GM19035 (cell line): ENCODE data around the gene CYBA.

Source experiments
- ATAC-seq: cut with Tn5 transposase; IDR thresholded peaks from one replicate; pipeline ENCODE4 v1.9.1; 2021; ENCODE audit not compliant: unreplicated experiment

Gene CYBA

GRCh38 chr16:88662843-88663606, 12.2 kb upstream of the CYBA start, which contains the start of gene MVD:
MVD (minus strand) TSS chr16:88663091; CDS start chr16:88663080, 11 bp downstream.
- ATAC-seq: peak; percentile 88

GRCh38 chr16:88662222-88662842, 11.5 kb upstream of the CYBA start:
- ATAC-seq: no peak

- ATAC-seq: no peak
Measured at GRCh38 chr16:88661468-88661867, 10.6 kb upstream of the CYBA start.

- no peak for ATAC-seq
Measured at GRCh38 chr16:88659160-88659559, 8.3 kb upstream of the CYBA start.

- no peak for ATAC-seq
Measured at GRCh38 chr16:88658714-88659113, 7.9 kb upstream of the CYBA start.

GRCh38 chr16:88657371-88657770, 6.5 kb upstream of the CYBA start:
- no peak for ATAC-seq

- ATAC-seq: no peak
Measured at GRCh38 chr16:88656291-88656980, 5.6 kb upstream of the CYBA start.

- ATAC-seq: no peak
Measured at GRCh38 chr16:88655733-88656281, 5.0 kb upstream of the CYBA start.

- ATAC-seq: no peak
Measured at GRCh38 chr16:88655053-88655732, 4.3 kb upstream of the CYBA start.

- no peak for ATAC-seq
Measured at GRCh38 chr16:88654363-88655052, 3.7 kb upstream of the CYBA start.

- no peak for ATAC-seq
Measured at GRCh38 chr16:88653596-88654362, 2.9 kb upstream of the CYBA start.

GRCh38 chr16:88653101-88653500, 2.2 kb upstream of the CYBA start:
- ATAC-seq: no peak

- no peak for ATAC-seq
Measured at GRCh38 chr16:88652762-88653063, 1.9 kb upstream of the CYBA start.

- no peak for ATAC-seq
Measured at GRCh38 chr16:88651989-88652761, 1.3 kb upstream of the CYBA start.

GRCh38 chr16:88651276-88651988, 579 bp upstream of the CYBA start:
- peak; percentile 66 for ATAC-seq

- peak; percentile 27 for ATAC-seq
Measured at GRCh38 chr16:88649924-88650748, 717 bp downstream of the CYBA start.

- ATAC-seq: no peak
Measured at GRCh38 chr16:88649195-88649923, 1.5 kb downstream of the CYBA start.
